DOHH2 (cell line): ENCODE results near the gene TBC1D22A.

Experiments
- H3F3A ChIP-seq: fragments of 200-600 bp; sonication (generic), shearing (Covaris generic); 2 replicates; pipeline ENCODE4 v1.6.0; 2016; ENCODE audit warnings: antibody characterized with exemption, mild to moderate bottlenecking; ENCODE audit not compliant: control insufficient read depth, insufficient read depth
- H3K27ac ChIP-seq: fragments of 200-600 bp; sonication (generic); 2 replicates; pipeline ENCODE4 v1.5.1; 2014; ENCODE audit warnings: low read depth, mild to moderate bottlenecking, low read length, moderate library complexity
- H3K27me3 ChIP-seq: fragments of 200-600 bp; sonication (generic); 2 replicates; pipeline ENCODE4 v1.6.1; 2014; ENCODE audit warnings: mild to moderate bottlenecking, low read length, mixed read lengths; ENCODE audit not compliant: control insufficient read depth
- H3K36me3 ChIP-seq: fragments of 200-600 bp; sonication (generic); 2 replicates; pipeline ENCODE4 v1.6.1; 2014; ENCODE audit warnings: mild to moderate bottlenecking, low read length, moderate library complexity, mixed read lengths; ENCODE audit not compliant: control insufficient read depth
- H3K4me1 ChIP-seq: fragments of 200-600 bp; sonication (generic); 2 replicates; pipeline ENCODE4 v1.6.1; 2014; ENCODE audit warnings: mild to moderate bottlenecking, low read length, mixed read lengths; ENCODE audit not compliant: control insufficient read depth
- H3K4me2 ChIP-seq: fragments of 200-600 bp; sonication (generic); 2 replicates; pipeline ENCODE4 v1.6.0; 2014; ENCODE audit warnings: mild to moderate bottlenecking, low read length, moderate library complexity
- H3K4me3 ChIP-seq: fragments of 200-600 bp; sonication (generic); 2 replicates; pipeline ENCODE4 v1.5.1; 2014; ENCODE audit warnings: mild to moderate bottlenecking, low read length, mixed read lengths
- H3K79me2 ChIP-seq: fragments of 200-600 bp; sonication (generic); 2 replicates; pipeline ENCODE4 v1.6.1; 2014; ENCODE audit warnings: mild to moderate bottlenecking, low read length, mixed read lengths; ENCODE audit not compliant: control insufficient read depth
- H3K9me2 ChIP-seq: fragments of 200-600 bp; sonication (generic); replicated peaks from 2 replicates; pipeline ENCODE4 v1.6.1; 2014; ENCODE audit warnings: mild to moderate bottlenecking, low read length, mixed read lengths; ENCODE audit not compliant: control insufficient read depth
- H3K9me3 ChIP-seq: fragments of 200-600 bp; sonication (generic); 2 replicates; pipeline ENCODE4 v1.6.1; 2014; ENCODE audit warnings: antibody characterized with exemption, low read length, mixed read lengths; ENCODE audit not compliant: control insufficient read depth, insufficient read depth
- H4K20me1 ChIP-seq: fragments of 200-600 bp; sonication (generic); 2 replicates; pipeline ENCODE4 v1.6.0; 2014; ENCODE audit warnings: low read depth, mild to moderate bottlenecking, antibody characterized with exemption, low read length, moderate library complexity; ENCODE audit not compliant: control insufficient read depth, insufficient read depth
- EZH2phosphoT487 ChIP-seq: fragments of 200-600 bp; sonication (generic); IDR thresholded peaks from 2 replicates; pipeline ENCODE4 v1.6.1; 2017; ENCODE audit warnings: borderline replicate concordance, mild to moderate bottlenecking, antibody characterized with exemption, low read length, moderate library complexity, mixed read lengths
- TF ChIP-seq, protein P1 (sequence below): fragments of 200-600 bp; sonication (generic); IDR thresholded peaks from one replicate; pipeline ENCODE4 v1.5.1; 2014; ENCODE audit warnings: antibody characterized with exemption, mild to moderate bottlenecking, low read depth, low read length; ENCODE audit not compliant: poor library complexity, severe bottlenecking

The TBC1D22A gene

DNA sequence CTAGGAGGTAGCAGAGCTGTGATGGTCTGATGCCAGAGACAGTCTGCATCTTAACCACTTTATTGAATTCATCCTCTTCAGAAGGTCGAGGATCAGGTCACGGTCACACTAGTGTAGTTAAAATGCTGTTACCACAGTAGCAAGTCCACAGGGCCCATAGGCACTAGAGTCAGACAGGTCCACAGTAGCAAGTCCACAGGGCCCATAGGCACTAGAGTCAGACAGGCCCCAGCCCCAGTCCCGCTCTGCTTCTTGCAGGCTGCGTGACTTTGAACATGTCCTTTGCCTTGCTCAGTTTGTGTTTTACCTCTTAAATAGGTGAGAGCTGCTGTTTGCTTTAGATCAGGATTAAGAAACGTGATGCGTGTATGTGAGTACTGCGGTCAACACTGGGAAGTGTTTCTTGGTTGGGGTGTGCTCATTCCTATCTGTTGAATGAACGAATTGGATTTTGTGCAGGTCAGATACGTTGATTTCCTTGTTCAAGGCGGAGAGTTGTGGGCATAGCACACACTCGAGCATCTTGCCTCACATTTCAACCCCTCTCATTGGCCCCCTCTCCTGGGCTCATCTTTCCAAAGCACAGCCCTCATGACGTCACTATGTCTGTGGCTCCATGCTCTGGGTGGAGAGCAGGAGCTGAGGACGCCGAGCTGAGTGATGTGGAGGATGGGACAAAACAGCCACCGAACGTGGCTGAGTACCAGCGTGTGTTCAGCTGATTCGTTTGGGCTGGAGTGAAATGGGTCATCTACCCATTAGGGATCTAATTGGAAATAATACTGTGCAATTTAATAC, 191.7 kb downstream of the TBC1D22A start:
- TF ChIP-seq EZH2phosphoT487: no peak
- TF ChIP-seq, protein P1, sequence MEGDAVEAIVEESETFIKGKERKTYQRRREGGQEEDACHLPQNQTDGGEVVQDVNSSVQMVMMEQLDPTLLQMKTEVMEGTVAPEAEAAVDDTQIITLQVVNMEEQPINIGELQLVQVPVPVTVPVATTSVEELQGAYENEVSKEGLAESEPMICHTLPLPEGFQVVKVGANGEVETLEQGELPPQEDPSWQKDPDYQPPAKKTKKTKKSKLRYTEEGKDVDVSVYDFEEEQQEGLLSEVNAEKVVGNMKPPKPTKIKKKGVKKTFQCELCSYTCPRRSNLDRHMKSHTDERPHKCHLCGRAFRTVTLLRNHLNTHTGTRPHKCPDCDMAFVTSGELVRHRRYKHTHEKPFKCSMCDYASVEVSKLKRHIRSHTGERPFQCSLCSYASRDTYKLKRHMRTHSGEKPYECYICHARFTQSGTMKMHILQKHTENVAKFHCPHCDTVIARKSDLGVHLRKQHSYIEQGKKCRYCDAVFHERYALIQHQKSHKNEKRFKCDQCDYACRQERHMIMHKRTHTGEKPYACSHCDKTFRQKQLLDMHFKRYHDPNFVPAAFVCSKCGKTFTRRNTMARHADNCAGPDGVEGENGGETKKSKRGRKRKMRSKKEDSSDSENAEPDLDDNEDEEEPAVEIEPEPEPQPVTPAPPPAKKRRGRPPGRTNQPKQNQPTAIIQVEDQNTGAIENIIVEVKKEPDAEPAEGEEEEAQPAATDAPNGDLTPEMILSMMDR: no peak
- H3K4me2 ChIP-seq: no peak overlapping the region
- no peaks in the 10 kb centered on the region for H3K9me3 ChIP-seq
- peaks cover 11% of the 10 kb centered on the region; the same call in 1 of the 2 replicates for H4K20me1 ChIP-seq
- peaks cover 38% of the 10 kb centered on the region for H3K79me2 ChIP-seq
- H3K4me1 ChIP-seq: no peaks in the 10 kb centered on the region
- H3K36me3 ChIP-seq: peaks cover 57% of the 10 kb centered on the region
- H3K27me3 ChIP-seq: no peaks in the 10 kb centered on the region
- no peak overlapping the region for H3K27ac ChIP-seq
- H3F3A ChIP-seq: no peaks in the 10 kb centered on the region
- H3K9me2 ChIP-seq: no peaks in the 10 kb centered on the region
- no peak overlapping the region for H3K4me3 ChIP-seq

DNA sequence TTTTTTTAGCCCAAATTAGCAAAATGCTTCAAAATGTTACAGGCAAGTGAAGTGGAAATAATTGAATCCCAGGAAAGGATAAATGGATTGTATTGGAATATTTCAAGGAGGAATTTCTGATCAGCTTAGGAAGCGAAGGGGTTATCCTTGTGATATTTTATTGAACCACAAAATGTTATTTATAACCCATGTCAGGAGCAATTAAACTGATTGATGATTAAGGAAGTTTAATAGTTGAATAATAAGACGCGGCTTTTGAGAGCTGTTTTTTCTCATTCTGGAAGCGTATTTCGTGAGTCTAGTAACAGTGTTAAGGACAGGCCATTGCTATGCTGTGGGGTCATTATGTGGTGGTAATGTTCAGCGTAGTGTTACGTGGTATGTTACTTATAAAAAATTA, 192.3 kb downstream of the TBC1D22A start:
- Histone ChIP-seq H3F3A (no peaks in the 10 kb centered on the region; the same call in 1 of the 2 replicates), H3K9me3 (no peaks in the 10 kb centered on the region), H3K9me2 (no peaks in the 10 kb centered on the region), H3K4me3 (no peak overlapping the region), H4K20me1 (peaks cover 11% of the 10 kb centered on the region; the same call in 1 of the 2 replicates), H3K4me1 (no peaks in the 10 kb centered on the region), H3K79me2 (peaks cover 38% of the 10 kb centered on the region), H3K27ac (no peak overlapping the region), H3K27me3 (no peaks in the 10 kb centered on the region), H3K36me3 (peaks cover 51% of the 10 kb centered on the region), H3K4me2 (no peak overlapping the region)
- TF ChIP-seq EZH2phosphoT487: no peak

DNA sequence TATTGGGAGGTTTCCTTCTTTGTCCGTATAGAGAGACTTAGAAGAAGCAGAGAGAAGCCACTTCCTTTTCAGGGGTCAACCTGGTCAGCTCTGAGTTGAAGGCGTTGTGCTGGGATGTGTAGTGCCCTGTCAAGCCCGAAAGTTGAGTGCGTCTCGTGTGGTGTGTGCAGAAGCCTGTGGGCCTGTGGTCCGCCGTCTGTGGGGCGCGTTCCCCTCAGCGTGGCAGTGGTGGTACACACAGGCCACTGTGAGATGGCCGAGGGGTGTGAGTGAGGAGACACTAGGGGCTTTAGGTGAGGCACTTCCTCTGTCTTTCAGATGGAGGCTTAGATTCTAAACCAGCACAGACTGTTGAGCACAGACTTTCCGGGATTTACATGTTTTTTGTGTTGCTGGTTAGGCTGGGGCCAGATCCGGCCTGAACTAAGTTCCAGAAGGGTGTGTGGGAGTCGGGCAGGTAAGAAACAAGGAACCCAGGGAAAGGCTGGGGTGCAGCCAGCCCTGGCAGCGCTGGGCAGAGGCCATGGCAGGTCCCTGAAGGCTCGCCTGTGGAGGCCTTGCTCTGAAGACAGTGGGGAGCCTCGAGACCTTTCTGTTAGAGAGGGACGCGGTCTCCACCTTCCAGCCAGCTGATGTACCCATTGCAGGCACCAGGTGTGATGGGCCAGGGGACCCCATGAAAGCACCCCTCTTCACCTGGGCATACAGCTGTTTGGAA, 194.2 kb downstream of the TBC1D22A start:
- H3K27ac ChIP-seq: no peak overlapping the region
- no peaks in the 10 kb centered on the region for H3K9me3 ChIP-seq
- H3K4me2 ChIP-seq: no peak overlapping the region
- peaks cover 38% of the 10 kb centered on the region for H3K36me3 ChIP-seq
- no peaks in the 10 kb centered on the region for H3K27me3 ChIP-seq
- peaks cover 32% of the 10 kb centered on the region for H3K79me2 ChIP-seq
- peaks cover 11% of the 10 kb centered on the region; the same call in 1 of the 2 replicates for H4K20me1 ChIP-seq
- no peak overlapping the region for H3K4me3 ChIP-seq
- TF ChIP-seq, protein P1: no peak
- TF ChIP-seq EZH2phosphoT487: no peak
- H3F3A ChIP-seq: no peaks in the 10 kb centered on the region; the same call in 1 of the 2 replicates
- no peaks in the 10 kb centered on the region for H3K4me1 ChIP-seq
- H3K9me2 ChIP-seq: no peaks in the 10 kb centered on the region

DNA sequence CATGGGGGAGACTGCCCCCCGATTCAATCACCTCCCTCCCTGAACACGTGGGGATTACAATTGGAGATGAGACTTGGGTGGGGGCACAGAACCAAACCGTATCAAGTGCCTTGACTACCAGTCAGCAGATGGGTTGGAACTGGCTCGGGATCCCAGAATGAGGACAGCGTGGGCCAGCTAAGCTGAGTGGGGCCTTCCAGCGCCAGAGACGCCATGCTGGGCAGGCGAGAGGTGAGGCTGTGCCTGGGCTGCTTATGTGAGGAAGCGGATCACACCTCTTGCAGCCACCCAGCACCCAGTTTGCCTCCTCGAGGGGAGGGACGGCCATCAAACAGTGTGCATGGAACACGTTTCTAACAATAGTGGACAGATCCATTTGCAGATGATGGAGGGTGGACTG, 195.1 kb downstream of the TBC1D22A start:
- Histone ChIP-seq H3K36me3 (peaks cover 39% of the 10 kb centered on the region), H3K9me3 (no peaks in the 10 kb centered on the region), H3K4me3 (no peak overlapping the region), H3K79me2 (peaks cover 26% of the 10 kb centered on the region), H3F3A (no peaks in the 10 kb centered on the region; the same call in 1 of the 2 replicates), H3K9me2 (no peaks in the 10 kb centered on the region), H3K27me3 (no peaks in the 10 kb centered on the region), H4K20me1 (peaks cover 8% of the 10 kb centered on the region; the same call in 1 of the 2 replicates), H3K4me2 (no peak overlapping the region), H3K4me1 (no peaks in the 10 kb centered on the region), H3K27ac (no peak overlapping the region)
- TF ChIP-seq EZH2phosphoT487: no peak
- TF ChIP-seq, protein P1: no peak
